Heart left ventricle (tissue), 13 donors: Measurements from ENCODE around the gene CDK2AP2.

Experiments used
- POLR2A ChIP-seq, 2 donors: fragments of 450-650 bp; IDR thresholded peaks; one replicate each; pipeline ENCODE4 v1.6.1; 2017; ENCODE audit warnings: antibody characterized with exemption in 2 of 2, mild to moderate bottlenecking in 2 of 2, moderate library complexity in 2 of 2
- TF ChIP-seq, protein P1 (sequence below), 12 donors: fragments of 200-600 bp; sonication (generic) in 4 of 12; IDR thresholded peaks; one replicate each; pipeline versions ENCODE4 v1.5.0 to v1.8.0; 2018 to 2022; ENCODE audit warnings: antibody characterized with exemption in 12 of 12, mild to moderate bottlenecking in 5 of 12
- donor health status: ischemic (EF 13 %, LVEDD 7.1; RV severe dilation, severe dysfunction).
- donor health status: DM: no; HTN: yes; CAD: no.
- donor health status: DM: no; HTN: no; CAD: no.
- donor health status: ischemic (EF 25% LVEDD 6.9; RV normal size, moderate dysfunction).
- donor health status: ischemic (EF 25% LVEDD 5.7; RV mildly dilated, moderate dysfunction).
- donor health status: ischemic (EF 35%, LVEDD 5.7; RV mildly dilated, moderate dysfunction).
- donor health status: nonischemic (EF 11% LVEDD 7.7; RV severe dilation, severe dysfunction).
- donor health status: DM: yes; HTN: yes; CAD: no.
- donor health status: PGD.
- donor health status: ischemic (EF 29% LVEDD 5.4; RV normal size, mild dysfunction).
- donor health status: nonischemic (EF 23%, LVEDD 6.1; RV moderate dilation, normal function).

DNA sequence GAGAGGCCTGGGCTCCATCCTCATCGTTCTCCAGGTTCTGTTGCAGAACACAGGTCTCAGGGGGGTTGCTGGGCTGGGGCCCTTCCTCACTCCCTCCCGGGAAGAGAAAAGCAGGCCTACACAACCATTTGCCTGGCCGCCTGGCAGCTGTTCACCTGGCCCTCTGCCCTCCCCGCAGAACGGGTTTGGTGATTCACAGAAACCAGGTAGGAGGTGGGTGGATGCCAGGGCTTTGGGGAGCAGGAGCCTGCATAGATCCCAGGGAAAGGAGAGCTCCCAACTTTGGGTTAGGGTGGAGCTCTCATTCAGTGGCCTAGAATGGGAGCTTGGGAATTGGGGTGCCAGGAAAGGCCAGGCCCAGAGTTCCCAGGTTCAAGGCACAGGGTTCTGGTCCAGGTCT is 39.9 kb downstream of the CDK2AP2 start:
- TF ChIP-seq, protein P1, sequence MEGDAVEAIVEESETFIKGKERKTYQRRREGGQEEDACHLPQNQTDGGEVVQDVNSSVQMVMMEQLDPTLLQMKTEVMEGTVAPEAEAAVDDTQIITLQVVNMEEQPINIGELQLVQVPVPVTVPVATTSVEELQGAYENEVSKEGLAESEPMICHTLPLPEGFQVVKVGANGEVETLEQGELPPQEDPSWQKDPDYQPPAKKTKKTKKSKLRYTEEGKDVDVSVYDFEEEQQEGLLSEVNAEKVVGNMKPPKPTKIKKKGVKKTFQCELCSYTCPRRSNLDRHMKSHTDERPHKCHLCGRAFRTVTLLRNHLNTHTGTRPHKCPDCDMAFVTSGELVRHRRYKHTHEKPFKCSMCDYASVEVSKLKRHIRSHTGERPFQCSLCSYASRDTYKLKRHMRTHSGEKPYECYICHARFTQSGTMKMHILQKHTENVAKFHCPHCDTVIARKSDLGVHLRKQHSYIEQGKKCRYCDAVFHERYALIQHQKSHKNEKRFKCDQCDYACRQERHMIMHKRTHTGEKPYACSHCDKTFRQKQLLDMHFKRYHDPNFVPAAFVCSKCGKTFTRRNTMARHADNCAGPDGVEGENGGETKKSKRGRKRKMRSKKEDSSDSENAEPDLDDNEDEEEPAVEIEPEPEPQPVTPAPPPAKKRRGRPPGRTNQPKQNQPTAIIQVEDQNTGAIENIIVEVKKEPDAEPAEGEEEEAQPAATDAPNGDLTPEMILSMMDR (IDR thresholded peaks at IDR 0.05), result no peak
- no peak for TF ChIP-seq POLR2A (IDR thresholded peaks at IDR 0.05)
